Lower lobe of right lung (tissue), 2 donors: ENCODE measurements around the gene TADA1. TPM values are rescaled to one million over a fixed set of nuclear protein-coding genes. Genes with fewer than 3 reads are reported as not detected.
A peak's percentile ranks its signal among the peaks of the same experiment; 100 is the strongest.

Experiments used
- ATAC-seq, 2 donors: fragments of 200-7000 bp; cut with Tn5 transposase; one replicate each; pipeline ENCODE4 v1.9.1; 2020 to 2022; ENCODE audit warnings: mild to moderate bottlenecking in 2 of 2, moderate library complexity in 2 of 2
- DNase-seq: peaks from one replicate; pipeline ENCODE4 v3.0.0-alpha.2; 2020
- H3K27ac ChIP-seq: fragments of 200-600 bp; one replicate; pipeline ENCODE4 v1.8.0; 2022
- H3K27me3 ChIP-seq: fragments of 200-600 bp; one replicate; pipeline ENCODE4 v1.8.0; 2022; ENCODE audit warnings: low read depth
- H3K36me3 ChIP-seq: fragments of 200-600 bp; one replicate; pipeline ENCODE4 v1.8.0; 2022; ENCODE audit warnings: mild to moderate bottlenecking
- H3K4me1 ChIP-seq: fragments of 200-600 bp; one replicate; pipeline ENCODE4 v1.8.0; 2022
- H3K4me3 ChIP-seq: fragments of 200-600 bp; one replicate; pipeline ENCODE4 v1.8.0; 2022; ENCODE audit warnings: mild to moderate bottlenecking
- H3K9me3 ChIP-seq: fragments of 200-600 bp; one replicate; pipeline ENCODE4 v1.8.0; 2022
- intact Hi-C: fragments of 100-400 bp; cut with DNase I; formaldehyde crosslinking; loops from one replicate; pipeline ENCODE4 v1.11.0; 2022
- total RNA-seq: library from RNA; stranded (reverse); fragmentation: NEBNext Ultra II Directional; extraction: Animal tissue kit (Norgen Biotek cat#: 25700); gene quantifications from one replicate; pipeline ENCODE4 v1.2.1, GENCODE V29; 2021
- TF ChIP-seq, protein P1 (sequence below): fragments of 200-600 bp; IDR thresholded peaks from one replicate; pipeline ENCODE4 v1.8.0; 2022; ENCODE audit warnings: antibody characterized with exemption, mild to moderate bottlenecking
- donor health status: DM: no; HTN: yes; CAD: no; lungs with severe emphysema.

The TADA1 gene
- total RNA-seq, 1 donor from 2014 or later, result 9.6 TPM

DNA sequence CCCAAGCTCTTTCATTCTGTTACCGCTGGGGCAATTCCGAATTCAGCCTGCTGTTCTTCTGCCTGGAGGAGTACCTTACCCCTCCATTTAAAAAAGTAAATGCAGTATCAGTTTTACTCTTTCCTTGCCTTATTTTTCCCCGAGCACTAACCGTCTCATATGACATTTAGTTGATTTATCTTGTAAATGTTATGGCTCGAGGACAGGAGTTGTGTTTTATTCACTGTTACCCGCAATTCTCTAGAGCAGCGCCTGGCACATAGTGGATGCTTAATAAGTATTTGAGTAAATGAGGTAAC lies 425 bp upstream of the TADA1 start:
- Histone ChIP-seq H3K27ac (no peak overlapping the region), H3K27me3 (no peaks in the 10 kb centered on the region), H3K4me3 (peak overlapping the region; percentile 79), H3K36me3 (no peaks in the 10 kb centered on the region), H3K4me1 (peaks cover 29% of the 10 kb centered on the region), H3K9me3 (no peaks in the 10 kb centered on the region)
- DNase-seq (no peak), ATAC-seq (no peak)
- intact Hi-C loops, result no loop called here
- TF ChIP-seq, protein P1, sequence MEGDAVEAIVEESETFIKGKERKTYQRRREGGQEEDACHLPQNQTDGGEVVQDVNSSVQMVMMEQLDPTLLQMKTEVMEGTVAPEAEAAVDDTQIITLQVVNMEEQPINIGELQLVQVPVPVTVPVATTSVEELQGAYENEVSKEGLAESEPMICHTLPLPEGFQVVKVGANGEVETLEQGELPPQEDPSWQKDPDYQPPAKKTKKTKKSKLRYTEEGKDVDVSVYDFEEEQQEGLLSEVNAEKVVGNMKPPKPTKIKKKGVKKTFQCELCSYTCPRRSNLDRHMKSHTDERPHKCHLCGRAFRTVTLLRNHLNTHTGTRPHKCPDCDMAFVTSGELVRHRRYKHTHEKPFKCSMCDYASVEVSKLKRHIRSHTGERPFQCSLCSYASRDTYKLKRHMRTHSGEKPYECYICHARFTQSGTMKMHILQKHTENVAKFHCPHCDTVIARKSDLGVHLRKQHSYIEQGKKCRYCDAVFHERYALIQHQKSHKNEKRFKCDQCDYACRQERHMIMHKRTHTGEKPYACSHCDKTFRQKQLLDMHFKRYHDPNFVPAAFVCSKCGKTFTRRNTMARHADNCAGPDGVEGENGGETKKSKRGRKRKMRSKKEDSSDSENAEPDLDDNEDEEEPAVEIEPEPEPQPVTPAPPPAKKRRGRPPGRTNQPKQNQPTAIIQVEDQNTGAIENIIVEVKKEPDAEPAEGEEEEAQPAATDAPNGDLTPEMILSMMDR, result no peak

DNA sequence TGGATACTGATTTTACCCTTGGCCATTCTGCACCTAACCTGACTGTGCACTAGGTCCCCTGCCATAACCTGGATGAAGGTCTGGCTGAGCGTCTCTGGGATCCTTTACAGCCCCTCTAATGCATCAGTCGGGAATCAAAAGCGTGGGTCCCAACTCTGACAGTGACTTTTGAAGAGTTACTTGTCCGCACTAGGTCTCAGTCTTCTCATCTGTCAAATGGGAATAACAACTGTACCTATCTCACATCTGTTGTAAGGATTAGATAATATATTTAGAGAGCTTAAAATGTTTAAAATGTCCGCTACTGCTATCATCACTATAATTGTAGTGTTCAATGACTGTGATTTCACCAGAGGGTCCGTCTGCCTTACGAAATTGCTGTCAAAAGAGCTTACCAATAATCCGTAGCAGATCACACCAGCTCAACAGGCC lies 746 bp downstream of the TADA1 start:
- peak overlapping the region; percentile 93 for H3K27ac ChIP-seq

DNA sequence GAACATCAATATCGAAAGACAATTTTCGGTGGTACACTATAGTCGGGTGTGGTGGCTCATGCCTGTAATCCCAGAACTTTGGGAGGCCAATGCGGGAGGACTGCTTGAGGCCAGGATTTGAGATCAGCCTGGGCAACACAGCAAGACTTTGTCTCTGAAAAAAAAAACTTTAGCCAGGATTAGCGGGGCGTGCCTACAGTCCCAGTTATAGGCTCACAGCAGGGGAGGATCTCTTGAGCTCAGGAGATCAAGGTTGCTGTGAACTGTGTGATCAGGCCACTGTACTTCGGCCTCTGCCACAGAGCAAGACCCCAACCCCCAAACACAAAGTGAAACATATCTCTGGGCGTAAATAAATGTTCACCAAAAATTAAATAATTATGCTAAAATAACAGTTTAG lies 1.6 kb downstream of the TADA1 start:
- H3K4me3 ChIP-seq, result no peak overlapping the region
- intact Hi-C loops, result no loop called here
- TF ChIP-seq, protein P1, result no peak
- peaks cover 29% of the 10 kb centered on the region for H3K4me1 ChIP-seq
- H3K27me3 ChIP-seq, result no peaks in the 10 kb centered on the region
- H3K36me3 ChIP-seq, result no peaks in the 10 kb centered on the region
- no peaks in the 10 kb centered on the region for H3K9me3 ChIP-seq
- ATAC-seq, result no peak
- H3K27ac ChIP-seq, result no peak overlapping the region
- DNase-seq, result no peak

More for the DNA sequence above, 746 bp downstream of the TADA1 start:
- intact Hi-C loops, result no loop called here
- H3K4me3 ChIP-seq, result peak overlapping the region; percentile 79
- no peaks in the 10 kb centered on the region for H3K27me3 ChIP-seq
- ATAC-seq, result no peak
- H3K4me1 ChIP-seq, result peaks cover 29% of the 10 kb centered on the region
- TF ChIP-seq, protein P1, result no peak
- no peaks in the 10 kb centered on the region for H3K36me3 ChIP-seq
- no peaks in the 10 kb centered on the region for H3K9me3 ChIP-seq
- no peak for DNase-seq

DNA sequence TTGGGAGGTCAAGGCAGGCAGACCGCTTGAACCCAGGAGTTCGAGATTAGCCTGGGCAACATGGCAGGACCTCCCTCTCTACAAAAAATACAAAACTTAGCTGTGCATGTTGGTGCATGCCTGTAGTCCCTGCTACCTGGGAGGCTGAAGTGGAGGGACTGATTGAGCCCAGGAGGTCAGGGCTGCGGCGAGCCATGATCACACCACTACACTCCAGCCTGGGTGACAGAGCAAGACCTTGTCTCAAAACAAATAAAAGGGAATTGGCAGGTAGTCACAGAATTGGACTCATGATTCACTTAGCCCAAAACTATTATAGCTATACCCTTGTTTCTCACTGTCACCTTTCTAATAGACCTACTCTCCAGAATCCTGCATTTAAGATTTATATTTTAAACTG lies 5.5 kb downstream of the TADA1 start:
- no peak overlapping the region for H3K27ac ChIP-seq
- DNase-seq (no peak), ATAC-seq (no peak)
- H3K9me3 ChIP-seq, result no peaks in the 10 kb centered on the region
- peaks cover 25% of the 10 kb centered on the region for H3K4me1 ChIP-seq
- intact Hi-C loops, result no loop called here
- no peak overlapping the region for H3K4me3 ChIP-seq
- TF ChIP-seq, protein P1, result no peak
- H3K27me3 ChIP-seq, result no peaks in the 10 kb centered on the region
- peaks cover 24% of the 10 kb centered on the region for H3K36me3 ChIP-seq

DNA sequence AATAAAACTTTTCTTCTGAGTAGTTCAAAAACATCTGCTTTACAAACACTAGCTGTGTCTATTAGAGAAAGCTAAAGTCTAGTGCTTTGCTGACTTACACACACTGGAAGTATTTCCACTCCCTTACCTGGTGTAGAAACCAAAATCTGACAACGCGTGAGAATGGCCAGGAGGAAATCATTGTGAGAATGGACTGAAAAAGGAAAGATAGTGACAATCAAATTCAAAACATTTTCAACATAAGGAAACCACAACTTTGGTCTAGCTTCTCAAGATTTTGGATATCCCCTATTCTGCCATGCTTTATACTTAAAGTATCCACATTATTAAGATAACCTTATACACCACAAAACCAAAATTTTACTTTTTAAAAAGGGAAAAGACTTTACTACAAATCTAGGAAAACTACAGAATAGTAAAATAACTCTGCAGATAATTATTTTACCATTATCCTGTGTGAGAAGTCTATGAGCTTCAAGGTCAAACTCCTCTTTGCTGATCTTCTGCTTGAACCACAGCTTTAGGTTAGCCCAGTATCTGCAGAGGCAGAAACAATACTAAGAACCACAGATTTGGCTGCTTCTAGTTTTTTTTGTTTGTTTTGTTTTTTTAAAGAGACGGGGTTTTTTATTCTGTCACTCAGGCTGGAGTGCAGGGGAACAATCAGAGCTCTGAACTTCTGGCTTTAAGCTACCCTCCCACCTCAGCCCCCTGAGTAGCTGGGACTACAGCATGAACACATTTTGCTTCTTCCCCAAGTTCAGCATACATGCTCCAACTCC lies 6.6 kb downstream of the TADA1 start:
- no peak overlapping the region for H3K27ac ChIP-seq
- no peak for ATAC-seq
- H3K4me3 ChIP-seq, result no peak overlapping the region
- H3K4me1 ChIP-seq, result peaks cover 14% of the 10 kb centered on the region
- DNase-seq, result no peak
- intact Hi-C loops, result no loop called here
- peaks cover 27% of the 10 kb centered on the region for H3K36me3 ChIP-seq
- TF ChIP-seq, protein P1, result no peak
- no peaks in the 10 kb centered on the region for H3K27me3 ChIP-seq
- H3K9me3 ChIP-seq, result no peaks in the 10 kb centered on the region
